ENCODE results near the gene ETS1. TPM values are rescaled to one million over a fixed set of nuclear protein-coding genes. Genes with fewer than 3 reads are reported as not detected.

The ETS1 gene
- total RNA-seq, 6 experiments from 2014 or later = 55.2 to 78.6 (median 73.2) TPM

DNA sequence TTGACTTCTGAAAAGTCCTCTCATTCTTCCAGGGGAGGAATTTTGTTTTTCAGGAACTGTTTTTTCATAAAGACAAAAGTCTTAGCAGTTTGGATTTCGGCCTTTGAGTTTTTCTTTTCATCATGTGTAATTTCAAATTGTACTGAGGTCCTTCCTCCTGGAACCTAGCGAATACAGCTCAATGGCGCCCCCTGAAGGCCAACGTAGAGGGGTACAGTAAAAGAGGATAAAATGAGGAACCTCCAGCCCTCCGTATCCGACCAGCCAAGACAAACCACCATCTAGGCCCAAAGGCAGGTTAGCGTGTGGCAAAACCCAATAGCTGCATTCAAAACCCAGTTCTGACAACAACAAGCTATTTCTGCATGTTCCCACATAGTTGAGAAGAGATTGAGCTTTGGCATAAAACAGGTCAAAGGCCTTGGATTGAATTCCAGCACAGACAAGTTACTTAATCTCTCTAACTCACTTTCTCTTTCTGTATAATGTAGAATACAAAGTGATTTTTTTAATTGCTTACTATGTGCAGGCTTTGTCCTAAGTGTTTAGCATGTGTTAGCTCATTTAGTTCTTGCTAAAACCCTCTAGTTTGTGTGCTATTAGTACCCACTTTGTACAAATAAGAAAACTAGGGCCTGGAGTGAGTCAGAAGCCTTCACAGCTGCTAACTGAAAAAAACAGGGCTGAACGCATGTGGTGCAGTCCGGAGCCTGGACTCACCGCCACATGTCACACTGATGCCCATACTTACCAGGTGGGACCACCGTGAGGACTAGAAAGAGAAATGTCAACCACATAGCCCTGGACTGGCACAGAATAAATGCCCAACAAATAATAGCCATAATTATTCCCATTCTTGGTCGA, 43.2 kb upstream of the ETS1 start:
- TF ChIP-seq, protein P1, sequence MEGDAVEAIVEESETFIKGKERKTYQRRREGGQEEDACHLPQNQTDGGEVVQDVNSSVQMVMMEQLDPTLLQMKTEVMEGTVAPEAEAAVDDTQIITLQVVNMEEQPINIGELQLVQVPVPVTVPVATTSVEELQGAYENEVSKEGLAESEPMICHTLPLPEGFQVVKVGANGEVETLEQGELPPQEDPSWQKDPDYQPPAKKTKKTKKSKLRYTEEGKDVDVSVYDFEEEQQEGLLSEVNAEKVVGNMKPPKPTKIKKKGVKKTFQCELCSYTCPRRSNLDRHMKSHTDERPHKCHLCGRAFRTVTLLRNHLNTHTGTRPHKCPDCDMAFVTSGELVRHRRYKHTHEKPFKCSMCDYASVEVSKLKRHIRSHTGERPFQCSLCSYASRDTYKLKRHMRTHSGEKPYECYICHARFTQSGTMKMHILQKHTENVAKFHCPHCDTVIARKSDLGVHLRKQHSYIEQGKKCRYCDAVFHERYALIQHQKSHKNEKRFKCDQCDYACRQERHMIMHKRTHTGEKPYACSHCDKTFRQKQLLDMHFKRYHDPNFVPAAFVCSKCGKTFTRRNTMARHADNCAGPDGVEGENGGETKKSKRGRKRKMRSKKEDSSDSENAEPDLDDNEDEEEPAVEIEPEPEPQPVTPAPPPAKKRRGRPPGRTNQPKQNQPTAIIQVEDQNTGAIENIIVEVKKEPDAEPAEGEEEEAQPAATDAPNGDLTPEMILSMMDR (IDR thresholded peaks at IDR 0.05) = peak; percentile 94
- Mint-ChIP-seq H3K4me3 (peak overlapping the region; percentile 64; the same call in 1 of the 2 replicates), H3K36me3 (ENCODE audit: low read depth) (no peaks in the 10 kb centered on the region), H3K27ac (peak overlapping the region; percentile 62; the same call in 1 of the 2 replicates), H3K27me3 (ENCODE audit: insufficient read depth) (peaks cover 4% of the 10 kb centered on the region), H3K9me3 (no peaks in the 10 kb centered on the region), H3K4me1 (ENCODE audit: low read depth) (peaks cover 20% of the 10 kb centered on the region)
- DNase-seq = peak; percentile 64

DNA sequence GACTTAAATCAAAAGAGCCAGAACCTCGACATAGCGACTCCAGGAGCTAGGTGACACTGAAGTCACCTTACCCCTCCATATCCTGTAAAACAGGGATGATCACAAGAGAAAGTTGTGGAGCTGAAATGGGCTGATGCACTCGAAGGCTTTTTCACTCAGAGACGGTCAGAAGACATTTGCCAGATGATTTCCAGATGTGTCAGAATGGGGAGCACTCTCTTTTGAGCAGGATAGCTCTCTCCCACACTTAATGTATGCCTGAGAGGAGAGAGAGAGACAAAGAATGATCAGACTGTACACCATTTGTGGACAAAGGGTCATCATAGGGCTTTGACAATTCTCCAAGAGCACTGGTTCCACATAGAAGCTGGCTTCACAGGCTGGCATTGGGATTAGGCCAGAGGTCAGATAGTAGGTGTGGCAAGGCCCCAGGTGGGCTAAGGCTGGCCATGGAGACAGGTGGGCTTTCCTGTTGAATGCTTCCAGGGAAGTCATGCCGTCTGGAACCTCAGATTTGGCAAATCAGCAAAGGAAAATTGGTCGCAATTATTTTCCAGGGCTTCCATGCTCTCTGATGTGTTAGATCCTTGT, 42.3 kb upstream of the ETS1 start:
- H3K9me3 Mint-ChIP-seq = no peaks in the 10 kb centered on the region
- H3K27me3 Mint-ChIP-seq (ENCODE audit: insufficient read depth) = peaks cover 2% of the 10 kb centered on the region; the same call in 1 of the 2 replicates
- H3K36me3 Mint-ChIP-seq (ENCODE audit: low read depth) = no peaks in the 10 kb centered on the region
- DNase-seq = no peak
- no peak overlapping the region for H3K4me3 Mint-ChIP-seq
- no peak overlapping the region; the same call in 1 of the 2 replicates for H3K27ac Mint-ChIP-seq
- H3K4me1 Mint-ChIP-seq (ENCODE audit: low read depth) = peaks cover 20% of the 10 kb centered on the region
- TF ChIP-seq, protein P1 (IDR thresholded peaks at IDR 0.05) = no peak

DNA sequence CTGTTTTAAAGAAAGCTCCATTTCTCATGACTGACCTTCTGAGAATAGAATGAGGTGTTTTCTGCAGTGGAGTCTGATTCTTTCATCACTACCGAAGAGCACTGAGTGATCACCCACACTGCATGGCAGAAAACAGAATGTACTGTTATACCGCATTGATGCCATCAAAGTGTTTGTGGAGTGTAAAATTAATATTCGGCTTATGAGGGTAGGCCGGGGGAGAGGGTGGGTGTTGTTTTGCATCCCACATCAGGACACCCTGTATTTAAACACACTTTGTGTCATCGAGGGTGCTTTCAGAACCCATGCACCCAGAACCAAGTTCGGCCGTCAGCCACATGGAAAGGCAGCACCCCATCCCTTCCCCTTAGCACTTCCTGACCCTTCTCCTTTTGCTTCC, 41.3 kb upstream of the ETS1 start:
- H3K4me3 Mint-ChIP-seq = no peak overlapping the region
- TF ChIP-seq, protein P1 (IDR thresholded peaks at IDR 0.05) = no peak
- DNase-seq = no peak
- H3K27ac Mint-ChIP-seq = no peak overlapping the region
- H3K4me1 Mint-ChIP-seq (ENCODE audit: low read depth) = peaks cover 20% of the 10 kb centered on the region
- H3K27me3 Mint-ChIP-seq (ENCODE audit: insufficient read depth) = peaks cover 1% of the 10 kb centered on the region; the same call in 1 of the 2 replicates
- no peaks in the 10 kb centered on the region for H3K9me3 Mint-ChIP-seq
- H3K36me3 Mint-ChIP-seq (ENCODE audit: low read depth) = no peaks in the 10 kb centered on the region

DNA sequence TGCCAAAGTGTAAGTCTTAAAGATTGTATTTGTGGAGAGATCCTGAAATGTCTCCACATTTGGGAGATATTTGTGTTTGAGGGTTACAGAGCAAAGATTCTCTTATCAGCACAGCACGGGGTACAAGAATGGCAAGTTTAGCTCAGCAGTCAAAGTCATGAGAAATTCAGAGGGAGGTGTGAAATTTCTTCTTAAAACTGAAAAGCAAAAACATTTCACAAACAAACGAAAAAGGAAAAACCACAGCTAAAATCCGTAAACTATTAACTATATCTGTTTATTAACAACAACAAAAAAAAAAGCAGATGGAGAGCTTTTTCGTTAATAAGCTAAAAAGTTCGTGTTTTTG, 40.9 kb upstream of the ETS1 start:
- no peak overlapping the region for H3K27ac Mint-ChIP-seq

DNA sequence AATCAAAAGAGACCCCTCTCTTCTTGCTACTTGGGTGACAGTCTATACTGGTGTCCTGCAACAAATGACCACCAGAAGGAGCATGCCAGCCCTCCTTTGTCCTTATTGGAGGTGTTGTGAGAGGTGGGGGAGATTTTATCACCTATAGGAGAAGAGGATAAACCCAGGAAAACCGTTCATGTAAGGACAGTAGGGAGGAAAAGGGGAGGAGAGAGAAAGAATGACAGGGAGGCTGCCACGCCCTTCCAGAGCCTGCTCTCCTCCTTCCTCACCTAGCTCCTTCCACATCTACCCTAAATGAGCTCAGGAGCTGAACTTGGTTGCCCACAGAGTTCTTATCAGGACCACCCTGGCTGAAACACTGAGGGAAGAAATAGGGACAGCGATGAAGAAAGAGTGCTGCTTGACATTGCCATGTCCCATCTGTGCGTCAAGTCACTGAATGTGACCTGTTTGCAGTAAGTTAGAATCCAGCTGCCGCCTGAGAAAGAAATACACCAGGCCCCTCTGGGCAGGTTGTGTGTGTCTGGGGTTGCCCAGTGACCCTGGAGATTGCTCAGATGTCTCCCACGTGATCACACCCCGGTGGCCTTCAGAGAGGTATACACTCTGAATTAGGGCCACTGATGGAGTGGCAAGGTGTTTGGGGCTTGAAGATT, 40.4 kb upstream of the ETS1 start:
- no peak overlapping the region for H3K27ac Mint-ChIP-seq
- peaks cover 23% of the 10 kb centered on the region for H3K4me1 Mint-ChIP-seq (ENCODE audit: low read depth)

More for the DNA sequence above, 40.9 kb upstream of the ETS1 start:
- H3K4me3 Mint-ChIP-seq = no peak overlapping the region
- H3K27me3 Mint-ChIP-seq (ENCODE audit: insufficient read depth) = no peaks in the 10 kb centered on the region
- TF ChIP-seq, protein P1 (IDR thresholded peaks at IDR 0.05) = no peak
- no peak for DNase-seq
- H3K9me3 Mint-ChIP-seq = no peaks in the 10 kb centered on the region
- H3K36me3 Mint-ChIP-seq (ENCODE audit: low read depth) = no peaks in the 10 kb centered on the region
- peaks cover 20% of the 10 kb centered on the region for H3K4me1 Mint-ChIP-seq (ENCODE audit: low read depth)

More for the DNA sequence above, 40.4 kb upstream of the ETS1 start:
- no peaks in the 10 kb centered on the region for H3K36me3 Mint-ChIP-seq (ENCODE audit: low read depth)
- TF ChIP-seq, protein P1 (IDR thresholded peaks at IDR 0.05) = peak; percentile 19; the same call in 1 of the 2 replicates
- no peak overlapping the region for H3K4me3 Mint-ChIP-seq
- no peak for DNase-seq
- no peaks in the 10 kb centered on the region for H3K27me3 Mint-ChIP-seq (ENCODE audit: insufficient read depth)
- no peaks in the 10 kb centered on the region for H3K9me3 Mint-ChIP-seq
